Retinal pigment epithelial cell (primary cell): ENCODE results near the gene FBXO8.

Source experiments
- DNase-seq: peaks from one replicate; pipeline ENCODE4 v3.0.0-alpha.2; 2010; ENCODE audit warnings: low read depth
- H3K4me3 ChIP-seq: 2 replicates; pipeline ENCODE4 v1.5.1; 2011; ENCODE audit warnings: mild to moderate bottlenecking, low read length, control low read depth, moderate library complexity
- TF ChIP-seq, protein P1 (sequence below): conservative IDR thresholded peaks from 2 replicates; pipeline ENCODE4 v1.5.1; 2011; ENCODE audit warnings: low read depth, low read length, control low read depth, inconsistent platforms

The FBXO8 gene

GRCh38 chr4:174199735-174200134 is 83.7 kb downstream of the FBXO8 start:
- DNase-seq = no peak
- TF ChIP-seq, protein P1, sequence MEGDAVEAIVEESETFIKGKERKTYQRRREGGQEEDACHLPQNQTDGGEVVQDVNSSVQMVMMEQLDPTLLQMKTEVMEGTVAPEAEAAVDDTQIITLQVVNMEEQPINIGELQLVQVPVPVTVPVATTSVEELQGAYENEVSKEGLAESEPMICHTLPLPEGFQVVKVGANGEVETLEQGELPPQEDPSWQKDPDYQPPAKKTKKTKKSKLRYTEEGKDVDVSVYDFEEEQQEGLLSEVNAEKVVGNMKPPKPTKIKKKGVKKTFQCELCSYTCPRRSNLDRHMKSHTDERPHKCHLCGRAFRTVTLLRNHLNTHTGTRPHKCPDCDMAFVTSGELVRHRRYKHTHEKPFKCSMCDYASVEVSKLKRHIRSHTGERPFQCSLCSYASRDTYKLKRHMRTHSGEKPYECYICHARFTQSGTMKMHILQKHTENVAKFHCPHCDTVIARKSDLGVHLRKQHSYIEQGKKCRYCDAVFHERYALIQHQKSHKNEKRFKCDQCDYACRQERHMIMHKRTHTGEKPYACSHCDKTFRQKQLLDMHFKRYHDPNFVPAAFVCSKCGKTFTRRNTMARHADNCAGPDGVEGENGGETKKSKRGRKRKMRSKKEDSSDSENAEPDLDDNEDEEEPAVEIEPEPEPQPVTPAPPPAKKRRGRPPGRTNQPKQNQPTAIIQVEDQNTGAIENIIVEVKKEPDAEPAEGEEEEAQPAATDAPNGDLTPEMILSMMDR = no peak
- H3K4me3 ChIP-seq = no peak overlapping the region

- peak; percentile 34 for DNase-seq
- TF ChIP-seq, protein P1 = no peak
These were observed 84.6 kb downstream of the FBXO8 start for GRCh38 chr4:174198828-174199227.

DNA sequence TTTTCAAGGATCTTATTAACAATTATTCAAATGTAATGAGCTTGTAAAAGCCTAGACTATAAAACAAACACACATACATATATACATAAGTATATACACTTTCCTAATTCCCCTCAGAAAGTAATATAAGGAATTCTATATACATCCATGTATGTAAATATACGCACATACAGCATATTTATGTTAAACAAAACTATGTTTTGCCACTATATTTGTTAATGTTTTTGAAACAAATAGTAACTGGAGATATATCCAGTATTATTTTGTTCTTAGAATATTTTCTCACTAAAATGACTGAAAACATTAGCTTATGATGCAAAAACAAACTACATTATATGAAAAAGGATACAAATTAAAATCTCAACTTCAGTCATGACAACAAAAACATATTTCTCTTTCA is 85.1 kb downstream of the FBXO8 start:
- TF ChIP-seq, protein P1 = no peak
- no peak overlapping the region for H3K4me3 ChIP-seq
- DNase-seq = no peak

More at GRCh38 chr4:174198828-174199227, 84.6 kb downstream of the FBXO8 start:
- H3K4me3 ChIP-seq = no peak overlapping the region

- DNase-seq = no peak
These were observed 89.8 kb downstream of the FBXO8 start for GRCh38 chr4:174193438-174194374.

GRCh38 chr4:174192943-174193342 is 90.5 kb downstream of the FBXO8 start:
- H3K4me3 ChIP-seq = no peak overlapping the region
- DNase-seq = no peak
- TF ChIP-seq, protein P1 = no peak

More at GRCh38 chr4:174193438-174194374, 89.8 kb downstream of the FBXO8 start:
- TF ChIP-seq, protein P1 = no peak
- H3K4me3 ChIP-seq = no peak overlapping the region

DNA sequence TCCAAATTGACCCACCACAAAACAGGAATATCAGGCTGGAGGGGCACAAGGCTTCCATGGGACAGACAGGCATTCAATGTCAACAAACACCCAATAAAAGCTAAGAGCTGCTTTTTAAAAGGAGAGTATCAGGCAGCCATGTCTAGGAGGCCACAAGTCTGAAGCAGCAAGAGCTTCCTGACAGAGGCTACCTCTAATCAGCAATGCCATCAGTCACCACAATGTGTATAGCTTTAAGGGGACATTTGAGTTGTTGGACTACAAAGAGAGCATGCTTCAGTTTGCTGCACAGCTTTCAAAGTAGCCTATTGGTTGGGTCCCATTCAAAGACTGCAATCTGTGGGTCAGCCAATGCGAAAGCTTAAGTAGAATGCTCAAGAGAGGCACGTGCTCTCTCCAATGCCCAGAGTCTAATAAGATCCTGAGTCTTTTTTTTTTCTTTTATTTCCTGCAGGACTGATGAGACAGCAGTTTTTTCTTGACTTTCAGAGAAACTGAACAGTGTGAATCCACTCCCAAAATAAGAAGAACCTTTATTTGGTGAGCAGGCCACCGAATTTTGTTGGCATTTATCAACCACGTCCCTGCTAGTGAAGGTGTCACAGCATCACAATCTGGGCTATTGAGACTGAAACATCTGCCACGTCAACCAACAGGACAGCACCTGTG is 92.5 kb downstream of the FBXO8 start:
- TF ChIP-seq, protein P1 = no peak
- no peak overlapping the region for H3K4me3 ChIP-seq
- DNase-seq = no peak
